Natural killer cell (primary cell): ENCODE results near the gene SETBP1. TPM values are rescaled to one million over a fixed set of nuclear protein-coding genes. Genes with fewer than 3 reads are reported as not detected.

Experiments
- ATAC-seq, 3 donors: fragments of 150-1000 bp in 2 of 3; fragments of 200-7000 bp in 1 of 3; cut with Tn5 transposase; 1 replicate in 1 of 3; 2 replicates in 2 of 3; pipeline ENCODE4 v1.10.0; 2021; ENCODE audit warnings: mild to moderate bottlenecking in 2 of 3, moderate library complexity in 2 of 3
- DNase-seq, 2 donors: peaks; one replicate each; pipeline versions ENCODE4 v3.0.0 to v3.0.0-alpha.2; 2013 to 2021; ENCODE audit warnings: mixed read lengths in 1 of 2
- H3K27ac ChIP-seq: one replicate; pipeline ENCODE4 v1.5.1; 2013; ENCODE audit warnings: mild to moderate bottlenecking, low read length
- H3K27me3 ChIP-seq: one replicate; pipeline ENCODE4 v1.6.1; 2013; ENCODE audit warnings: low read length; ENCODE audit not compliant: control insufficient read depth, insufficient read depth
- H3K36me3 ChIP-seq: one replicate; pipeline ENCODE4 v1.6.1; 2013; ENCODE audit warnings: low read length; ENCODE audit not compliant: control insufficient read depth, insufficient read depth
- H3K4me1 ChIP-seq: one replicate; pipeline ENCODE4 v1.6.1; 2013; ENCODE audit warnings: low read length; ENCODE audit not compliant: control insufficient read depth, insufficient read depth
- H3K4me3 ChIP-seq: one replicate; pipeline ENCODE4 v1.5.1; 2013; ENCODE audit warnings: low read length
- H3K9me3 ChIP-seq: one replicate; pipeline ENCODE4 v1.6.1; 2013; ENCODE audit warnings: low read length; ENCODE audit not compliant: control insufficient read depth, insufficient read depth
- H3K27ac Mint-ChIP-seq, 2 donors: one replicate each; pipeline ENCODE4 v1.8.0; 2022; ENCODE audit warnings: mild to moderate bottlenecking in 2 of 2, mixed read lengths in 2 of 2, moderate library complexity in 1 of 2
- H3K27me3 Mint-ChIP-seq, 2 donors: one replicate each; pipeline ENCODE4 v1.8.0; 2022; ENCODE audit warnings: low read depth in 2 of 2, mixed read lengths in 2 of 2
- H3K36me3 Mint-ChIP-seq: one replicate; pipeline ENCODE4 v1.8.0; 2022; ENCODE audit warnings: mixed read lengths
- H3K4me1 Mint-ChIP-seq, 2 donors: one replicate each; pipeline ENCODE4 v1.8.0; 2022; ENCODE audit warnings: mixed read lengths in 2 of 2
- H3K4me3 Mint-ChIP-seq: one replicate; pipeline ENCODE4 v1.8.0; 2022; ENCODE audit warnings: mild to moderate bottlenecking, moderate library complexity, mixed read lengths
- H3K9me3 Mint-ChIP-seq, 2 donors: one replicate each; pipeline ENCODE4 v1.8.0; 2022; ENCODE audit warnings: mixed read lengths in 2 of 2
- CTCF ChIP-seq: fragments of 200-600 bp; IDR thresholded peaks from one replicate; pipeline ENCODE4 v1.8.0; 2022; ENCODE audit warnings: antibody characterized with exemption
- WGBS: methylation state at CpG from one replicate; pipeline ENCODE4 v1.1.7; 2013; ENCODE audit warnings: missing lambda C conversion rate; ENCODE audit not compliant: insufficient coverage; 5-methylcytosine and 5-hydroxymethylcytosine counted together
- intact Hi-C: fragments of 100-400 bp; cut with micrococcal nuclease; formaldehyde crosslinking; loops from one replicate; pipeline ENCODE4 v1.14.2; 2022
- total RNA-seq, 4 donors: library from RNA; stranded (reverse); fragments of 120-200 nt in 1 of 4; gene quantifications; one replicate each; pipeline versions ENCODE4 v1.2.3 to v1.2.4, GENCODE V29; 2013 to 2022

Gene SETBP1
- total RNA-seq, 3 donors from 2014 or later (not counting 1 experiment from before 2014, with no cell fraction given) = 36.0 to 46.6 (median 41.2) TPM

DNA sequence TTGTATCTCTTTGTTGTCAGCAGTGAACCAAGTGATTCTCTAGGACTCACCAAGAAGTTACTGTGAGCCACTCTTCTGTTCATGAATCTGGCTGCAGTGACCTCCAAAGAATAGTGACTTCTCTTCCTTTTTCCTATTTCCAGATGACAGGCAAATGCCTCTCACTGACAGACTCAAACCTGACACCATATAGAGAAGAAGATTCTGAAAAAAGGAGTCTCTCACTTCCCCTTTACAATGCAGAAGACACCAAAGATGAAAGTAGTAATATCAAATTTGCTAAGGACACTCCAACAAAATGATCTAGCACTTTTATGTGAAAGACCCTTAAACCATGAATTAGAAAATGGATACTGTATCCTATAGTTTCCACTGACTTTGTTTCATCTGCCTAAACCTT is 44.4 kb upstream of the SETBP1 start:
- Mint-ChIP-seq H3K27me3 (peaks cover 0 to 2% of the 10 kb centered on the region in 2 donors), H3K36me3 (no peaks in the 10 kb centered on the region), H3K4me3 (peak overlapping the region; percentile 43), H3K4me1 (peaks cover 56 to 65% of the 10 kb centered on the region in 2 donors), H3K9me3 (no peaks in the 10 kb centered on the region), H3K27ac (no peak overlapping the region)
- Histone ChIP-seq H3K9me3 (no peaks in the 10 kb centered on the region), H3K4me1 (peaks cover 20% of the 10 kb centered on the region), H3K27me3 (no peaks in the 10 kb centered on the region), H3K36me3 (no peaks in the 10 kb centered on the region), H3K27ac (no peak overlapping the region), H3K4me3 (no peak overlapping the region)
- ATAC-seq (no peak), DNase-seq (no peak)
- intact Hi-C loops = loop anchor here (10.0 kb wide), 1 partner anchor 111 kb away; no protein-coding TSS in a partner anchor
- no peak for TF ChIP-seq CTCF

DNA sequence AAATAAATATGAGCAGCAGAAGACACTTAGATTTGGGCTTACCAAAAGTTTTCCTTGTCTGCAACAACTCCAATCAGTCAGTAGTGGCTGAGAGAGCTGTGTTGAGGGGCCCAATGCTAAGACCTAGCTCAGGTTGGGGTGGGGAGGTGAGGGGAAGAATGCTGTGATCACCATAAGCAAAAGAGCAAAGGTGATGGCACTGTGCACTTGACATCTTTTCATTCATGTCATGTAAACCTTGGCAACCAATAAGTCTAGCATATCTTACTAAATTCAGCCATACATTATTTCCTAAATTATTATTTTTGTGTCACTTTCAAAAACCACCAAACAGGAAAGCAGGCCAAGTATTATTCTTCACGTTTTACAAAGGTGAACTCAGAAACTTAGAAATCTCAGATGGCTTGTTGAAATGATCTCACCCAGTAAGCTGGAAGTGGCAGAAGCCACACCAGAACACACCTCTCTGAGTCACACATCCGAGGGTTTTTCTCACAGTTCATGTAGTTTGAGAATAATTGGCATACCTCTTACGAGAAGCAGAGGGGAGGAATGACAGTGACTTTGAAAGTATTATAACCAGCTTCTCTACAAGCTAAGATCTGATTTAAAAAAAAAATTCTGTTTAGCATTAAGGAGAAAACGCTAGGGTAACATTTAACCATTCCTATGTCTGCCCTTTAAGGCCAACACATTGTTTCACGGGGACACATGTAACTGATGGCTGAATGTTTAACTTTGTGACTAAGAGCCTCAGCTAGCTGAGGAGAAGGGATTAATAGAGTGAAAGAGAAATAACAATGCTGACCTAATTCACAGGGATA is 43.3 kb upstream of the SETBP1 start:
- WGBS = 47% methylated on average over 3 of the region's 5 CpGs
- H3K9me3 ChIP-seq = no peaks in the 10 kb centered on the region
- peaks cover 62 to 73% of the 10 kb centered on the region in 2 donors for H3K4me1 Mint-ChIP-seq
- H3K4me1 ChIP-seq = peaks cover 20% of the 10 kb centered on the region
- H3K4me3 ChIP-seq = no peak overlapping the region
- no peak for TF ChIP-seq CTCF
- peak overlapping the region; percentile 39 for H3K27ac ChIP-seq
- no peaks in the 10 kb centered on the region for H3K27me3 ChIP-seq
- peak overlapping the region; percentile 83 for H3K4me3 Mint-ChIP-seq
- DNase-seq (peak; percentile 13 to 18), ATAC-seq (peak; percentile 86 to 93 (median 88))
- H3K36me3 Mint-ChIP-seq = no peaks in the 10 kb centered on the region
- H3K36me3 ChIP-seq = no peaks in the 10 kb centered on the region
- H3K27ac Mint-ChIP-seq = peak overlapping the region; percentile 84 to 86
- H3K9me3 Mint-ChIP-seq = no peaks in the 10 kb centered on the region
- intact Hi-C loops = loop anchor here (10.0 kb wide), 1 partner anchor 113 kb away; no protein-coding TSS in a partner anchor
- peaks cover 0 to 2% of the 10 kb centered on the region in 2 donors for H3K27me3 Mint-ChIP-seq

DNA sequence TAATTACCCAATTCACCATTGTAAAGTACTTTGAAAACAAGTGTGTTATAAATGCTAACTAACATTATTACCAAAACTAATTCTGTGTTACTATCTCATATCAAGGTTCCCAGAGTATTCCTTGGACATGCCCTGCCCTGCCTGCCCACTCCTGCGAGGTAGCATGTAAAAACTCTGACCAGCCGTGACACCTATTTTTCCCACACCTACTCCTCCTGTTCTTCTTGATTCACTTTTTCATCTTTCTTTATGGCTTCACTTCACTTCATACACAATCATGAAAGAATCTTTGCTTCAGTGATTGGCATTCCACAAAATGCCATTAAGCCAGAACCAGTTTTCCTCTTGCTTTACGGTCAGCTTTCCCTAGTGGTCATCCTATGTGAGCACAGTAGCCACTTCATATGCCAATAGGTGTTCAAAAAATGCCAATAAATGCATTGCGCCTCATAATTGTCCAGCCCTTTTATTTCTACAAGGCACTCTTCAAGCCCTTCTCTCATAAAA is 42.6 kb upstream of the SETBP1 start:
- peak overlapping the region; percentile 39 for H3K27ac ChIP-seq
- intact Hi-C loops = loop anchor here (10.0 kb wide), 1 partner anchor 113 kb away; no protein-coding TSS in a partner anchor
- no peaks in the 10 kb centered on the region for H3K9me3 ChIP-seq
- peaks cover 20% of the 10 kb centered on the region for H3K4me1 ChIP-seq
- DNase-seq (no peak), ATAC-seq (no peak)
- H3K27me3 Mint-ChIP-seq = peaks cover 0 to 2% of the 10 kb centered on the region in 2 donors
- peak overlapping the region; percentile 84 to 86 for H3K27ac Mint-ChIP-seq
- 91% methylated on average over 4 of the region's 4 CpGs for WGBS
- no peaks in the 10 kb centered on the region for H3K27me3 ChIP-seq
- TF ChIP-seq CTCF = no peak
- no peaks in the 10 kb centered on the region for H3K9me3 Mint-ChIP-seq
- no peak overlapping the region for H3K4me3 ChIP-seq
- H3K36me3 Mint-ChIP-seq = no peaks in the 10 kb centered on the region
- H3K4me3 Mint-ChIP-seq = peak overlapping the region; percentile 83
- H3K4me1 Mint-ChIP-seq = peaks cover 66 to 73% of the 10 kb centered on the region in 2 donors
- no peaks in the 10 kb centered on the region for H3K36me3 ChIP-seq
